HS-27A (cell line): ENCODE measurements around the gene FOXO3.
"Not testable (repeated sequence)": the region's sequence is repeated elsewhere in the genome, so short reads cannot be mapped to it uniquely, and the experiment has no call there.

ENCODE experiments used
- DNase-seq: peaks from one replicate; pipeline ENCODE4 v3.0.0-alpha.2; 2012; ENCODE audit warnings: low read depth, missing footprints

The FOXO3 gene

DNA sequence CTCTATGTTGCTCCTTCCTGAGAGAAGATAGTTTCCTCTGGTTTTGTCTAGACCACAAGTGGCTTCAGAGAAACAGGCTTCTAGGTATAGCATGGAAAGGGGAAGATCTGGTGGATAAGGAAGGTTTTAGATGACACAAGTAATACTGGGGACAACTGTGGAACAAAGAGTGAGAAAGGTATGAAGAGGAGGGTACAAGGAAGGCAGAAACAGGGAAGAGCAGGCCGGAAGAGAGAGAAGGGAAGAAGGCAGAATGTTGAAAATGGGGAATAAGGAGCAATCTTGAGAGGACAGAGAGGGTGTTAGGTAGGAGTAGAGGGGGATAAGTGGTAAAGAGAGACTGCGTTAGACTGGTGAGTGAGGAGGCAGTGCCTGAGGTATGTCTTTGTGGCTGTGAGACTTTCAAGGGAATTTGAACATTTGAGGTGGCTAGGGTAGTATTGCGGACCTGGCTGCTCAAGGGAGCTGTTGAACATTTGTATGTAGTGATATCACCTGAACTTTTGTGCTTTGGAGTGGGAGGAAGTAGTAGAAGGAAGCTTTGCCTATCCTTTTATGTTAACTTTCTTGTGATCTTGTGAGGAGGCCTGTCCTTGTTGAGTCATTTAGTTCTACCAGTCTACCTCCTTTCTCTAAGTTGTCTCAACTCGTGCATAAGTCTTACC, 69.5 kb downstream of the FOXO3 start:
- DNase-seq = no peak

DNA sequence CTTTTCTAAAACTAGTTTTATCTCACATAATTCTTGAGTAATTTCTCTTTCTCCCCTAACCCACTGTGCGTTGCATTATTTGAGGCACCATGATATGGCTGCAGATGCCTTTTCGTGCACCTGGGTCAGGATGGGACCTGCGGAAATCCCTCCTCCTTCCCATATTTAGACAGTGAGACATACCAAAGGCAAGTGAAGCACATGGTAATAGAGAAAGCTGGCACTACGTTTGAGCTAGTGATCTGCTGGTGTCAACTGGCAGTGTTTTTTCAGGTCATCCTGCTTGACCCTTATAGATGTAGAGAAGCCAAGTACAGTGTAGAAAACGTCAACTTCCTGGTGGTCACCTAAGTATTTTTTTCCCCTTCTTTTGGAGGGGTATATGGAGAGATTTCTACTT, 71.7 kb downstream of the FOXO3 start:
- no peak for DNase-seq

DNA sequence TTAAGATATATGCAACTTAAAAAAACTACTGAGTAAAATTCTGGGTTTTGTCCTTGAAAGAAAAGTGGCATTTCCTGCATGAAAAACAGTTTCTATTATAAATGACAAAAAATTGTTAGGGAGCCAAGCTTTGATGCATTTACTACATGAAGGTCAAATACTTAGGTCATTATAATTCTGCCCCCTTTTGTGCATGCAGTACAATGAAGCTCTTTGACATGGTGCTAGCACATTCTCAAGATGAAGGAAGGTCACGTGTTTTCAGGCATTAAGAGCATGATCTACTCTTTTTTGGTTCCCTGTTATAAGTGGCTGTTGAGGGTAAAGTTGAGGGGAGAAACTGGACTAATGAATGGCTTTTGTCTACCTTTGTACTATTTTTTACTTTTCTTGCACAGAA, 72.7 kb downstream of the FOXO3 start:
- DNase-seq = no peak

DNA sequence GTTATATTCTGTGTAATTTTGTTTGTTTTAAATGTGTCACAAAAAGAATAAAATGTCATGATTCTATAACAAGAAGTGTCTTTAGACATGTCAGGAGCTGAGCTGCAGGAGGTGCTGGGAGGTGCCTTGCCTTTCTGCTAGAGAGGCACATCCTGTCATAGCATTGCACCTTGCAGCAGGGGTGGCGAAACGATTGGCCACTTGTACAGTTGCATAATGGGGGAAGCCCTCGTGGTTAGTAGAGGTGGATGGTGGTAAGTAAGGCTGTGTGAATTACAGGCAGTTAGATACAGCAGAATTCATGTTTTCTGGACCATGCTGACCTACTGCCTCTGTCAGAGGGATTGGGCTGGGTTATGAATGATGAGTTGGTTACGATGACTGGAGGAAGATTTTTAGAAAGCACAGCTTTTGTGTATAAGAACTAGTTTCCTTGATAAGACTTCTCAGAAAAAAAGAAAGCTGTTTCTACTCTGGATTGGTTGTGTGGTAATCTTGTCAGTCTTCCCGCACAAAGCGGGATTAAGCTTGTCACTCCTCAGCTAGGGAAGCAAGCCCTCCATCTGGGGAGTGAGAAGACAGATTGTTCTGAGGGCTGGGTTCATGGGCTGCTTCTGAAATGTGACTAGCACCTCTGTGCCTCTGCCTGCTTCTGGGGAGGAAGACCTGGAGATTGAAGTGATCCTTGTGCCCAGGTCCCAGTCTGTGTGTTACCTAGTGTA, 74.9 kb downstream of the FOXO3 start:
- no peak for DNase-seq

DNA sequence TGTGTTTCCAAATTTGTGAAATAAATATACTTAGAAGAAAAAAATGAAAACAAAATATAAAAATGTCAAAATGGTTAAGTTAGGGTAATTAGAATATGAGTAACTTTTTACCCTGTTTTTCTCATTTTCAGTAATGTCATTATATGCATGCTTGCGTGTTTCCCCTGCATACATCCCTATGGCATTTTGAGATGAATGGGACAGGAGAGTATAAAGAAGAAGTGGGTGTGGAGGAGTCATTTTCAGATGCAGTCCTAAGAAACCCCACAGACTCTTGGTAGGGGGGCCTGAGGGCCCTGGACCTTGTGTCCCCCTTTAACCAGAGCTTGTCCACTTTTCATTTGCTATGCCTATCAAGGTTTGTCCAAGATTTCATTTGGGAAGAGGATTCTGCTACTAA, 77.2 kb downstream of the FOXO3 start:
- no peak for DNase-seq

DNA sequence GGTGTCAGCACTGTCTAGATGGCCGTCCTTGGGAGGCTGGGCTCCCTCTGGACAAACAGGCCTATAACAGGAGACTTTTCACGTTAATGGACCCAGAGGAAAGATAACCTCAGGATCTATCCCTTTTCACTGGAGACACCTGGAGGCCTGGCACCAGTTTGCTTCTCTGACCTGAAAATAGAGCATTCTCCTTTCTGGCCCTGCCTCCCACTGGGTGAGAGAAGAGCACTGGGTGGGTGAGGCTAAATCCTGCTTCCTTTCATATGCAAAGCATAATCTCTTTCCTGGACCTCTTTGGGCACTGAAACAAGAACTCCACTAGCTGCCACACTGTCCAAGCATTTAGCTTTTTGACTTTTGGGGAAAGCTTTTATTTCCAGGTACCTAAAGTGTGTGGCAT, 78.3 kb downstream of the FOXO3 start:
- DNase-seq = no peak

DNA sequence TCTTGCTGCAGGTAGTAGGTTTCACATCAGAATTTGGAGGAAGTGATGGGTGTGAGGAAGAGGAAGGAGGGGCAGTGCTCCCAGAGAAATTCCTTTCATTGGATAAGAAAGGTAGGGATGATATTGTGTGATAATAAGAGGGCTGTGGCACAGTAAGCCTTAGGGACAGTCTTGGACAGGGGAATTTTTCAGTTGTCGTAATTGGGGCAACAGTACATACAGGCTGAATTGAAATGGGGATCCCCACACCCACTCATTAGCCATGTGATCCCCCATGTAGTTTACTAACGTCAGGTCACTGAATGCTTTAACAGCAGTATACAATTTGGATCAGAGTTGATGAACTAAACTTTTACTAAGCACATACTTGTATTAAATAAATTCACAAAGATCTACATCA, 79.4 kb downstream of the FOXO3 start:
- no peak for DNase-seq

DNA sequence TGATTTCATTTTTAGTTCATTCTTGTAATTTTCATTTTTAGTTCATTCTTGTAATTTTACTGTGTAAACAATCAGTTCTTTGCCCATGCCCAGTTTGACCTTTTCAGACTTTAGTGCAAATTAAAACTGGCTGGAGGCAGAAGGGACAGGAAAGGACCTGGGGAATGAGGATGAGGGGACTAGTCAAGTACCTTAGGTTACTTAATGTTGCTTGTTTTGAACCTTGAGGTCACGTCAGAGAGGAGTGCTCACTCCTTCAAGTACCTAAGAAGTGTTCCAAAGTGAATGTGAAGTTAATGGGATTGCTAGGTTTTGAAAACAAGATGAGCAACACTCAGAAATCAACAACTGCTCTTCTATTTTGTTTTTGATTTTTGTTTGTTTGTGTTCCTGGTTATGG, 82.5 kb downstream of the FOXO3 start:
- DNase-seq = no peak

DNA sequence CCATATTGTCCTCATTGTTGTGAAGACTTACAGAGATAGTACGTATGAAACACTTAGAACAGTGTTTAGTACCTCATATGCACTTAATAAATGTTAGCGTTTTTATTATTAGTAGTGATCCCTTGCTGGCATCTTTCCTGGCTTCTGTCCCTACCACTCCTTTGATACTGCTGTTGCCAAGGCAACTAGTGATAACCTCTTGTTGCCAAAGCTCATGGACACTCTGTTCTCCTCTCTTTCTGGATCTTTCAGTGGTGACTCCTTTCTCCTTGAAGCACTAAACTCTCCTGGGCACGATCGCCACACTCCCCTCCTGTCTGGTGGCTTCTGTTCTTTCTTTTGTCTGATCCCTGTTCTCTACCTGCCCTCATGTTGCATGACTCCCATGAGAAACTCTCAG, 83.5 kb downstream of the FOXO3 start:
- DNase-seq = no peak

DNA sequence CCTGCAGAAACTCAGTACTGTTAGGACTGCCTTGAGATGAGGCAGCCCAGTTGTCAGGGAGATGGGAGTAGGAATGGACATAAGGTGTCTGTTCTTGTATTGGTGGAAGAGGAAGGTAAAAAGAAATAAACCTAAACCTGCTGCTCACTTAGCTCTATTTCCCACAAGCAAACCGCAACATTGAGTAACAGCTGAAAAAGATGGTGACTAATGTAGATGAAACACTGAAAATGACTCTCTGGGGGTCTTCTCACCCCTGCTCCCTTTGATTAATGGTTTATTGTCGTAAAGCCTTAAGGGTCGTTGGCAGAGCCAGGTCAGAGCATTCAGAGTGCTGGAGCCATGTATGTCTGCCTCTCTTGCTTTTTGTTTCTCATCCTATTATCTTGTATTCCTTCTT, 87.5 kb downstream of the FOXO3 start:
- no peak for DNase-seq

DNA sequence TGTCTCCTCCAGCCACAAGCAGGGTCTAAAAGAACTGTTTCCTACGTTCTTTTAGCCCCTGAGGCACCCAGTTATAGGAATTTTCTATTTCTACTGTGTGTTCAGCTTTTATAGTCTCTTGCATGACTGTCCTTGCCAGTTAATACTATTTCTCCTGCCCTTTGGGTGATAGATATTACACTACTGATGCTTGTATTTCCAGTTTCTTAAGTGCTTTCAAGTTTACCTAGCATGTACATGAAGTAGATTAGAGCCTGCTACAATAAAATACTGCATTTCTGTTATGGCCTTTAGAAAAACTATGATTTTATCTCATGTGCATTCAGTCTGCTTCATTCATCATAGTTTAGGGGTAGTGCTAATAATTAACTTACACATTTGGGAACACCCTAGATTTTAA, 89.6 kb downstream of the FOXO3 start:
- no peak for DNase-seq

DNA sequence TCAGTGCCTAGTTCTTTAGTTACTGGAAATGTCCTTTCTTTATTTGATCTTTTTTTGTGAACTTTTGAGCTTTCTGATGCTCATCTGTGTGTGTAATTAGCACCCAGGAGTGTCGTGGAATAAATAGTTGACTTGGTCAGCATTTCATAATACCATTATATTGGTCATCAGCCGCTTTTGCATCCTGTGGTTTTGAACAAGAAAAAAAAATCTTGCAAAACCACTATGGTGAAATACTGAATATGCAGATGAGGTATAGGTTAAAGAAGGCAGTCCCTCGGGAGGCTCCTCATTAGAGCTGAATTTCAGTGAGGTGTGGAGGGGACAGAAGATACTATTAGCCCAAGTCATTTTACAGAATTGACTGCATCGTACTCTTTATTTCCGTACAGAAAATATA, 90.1 kb downstream of the FOXO3 start:
- DNase-seq = no peak

DNA sequence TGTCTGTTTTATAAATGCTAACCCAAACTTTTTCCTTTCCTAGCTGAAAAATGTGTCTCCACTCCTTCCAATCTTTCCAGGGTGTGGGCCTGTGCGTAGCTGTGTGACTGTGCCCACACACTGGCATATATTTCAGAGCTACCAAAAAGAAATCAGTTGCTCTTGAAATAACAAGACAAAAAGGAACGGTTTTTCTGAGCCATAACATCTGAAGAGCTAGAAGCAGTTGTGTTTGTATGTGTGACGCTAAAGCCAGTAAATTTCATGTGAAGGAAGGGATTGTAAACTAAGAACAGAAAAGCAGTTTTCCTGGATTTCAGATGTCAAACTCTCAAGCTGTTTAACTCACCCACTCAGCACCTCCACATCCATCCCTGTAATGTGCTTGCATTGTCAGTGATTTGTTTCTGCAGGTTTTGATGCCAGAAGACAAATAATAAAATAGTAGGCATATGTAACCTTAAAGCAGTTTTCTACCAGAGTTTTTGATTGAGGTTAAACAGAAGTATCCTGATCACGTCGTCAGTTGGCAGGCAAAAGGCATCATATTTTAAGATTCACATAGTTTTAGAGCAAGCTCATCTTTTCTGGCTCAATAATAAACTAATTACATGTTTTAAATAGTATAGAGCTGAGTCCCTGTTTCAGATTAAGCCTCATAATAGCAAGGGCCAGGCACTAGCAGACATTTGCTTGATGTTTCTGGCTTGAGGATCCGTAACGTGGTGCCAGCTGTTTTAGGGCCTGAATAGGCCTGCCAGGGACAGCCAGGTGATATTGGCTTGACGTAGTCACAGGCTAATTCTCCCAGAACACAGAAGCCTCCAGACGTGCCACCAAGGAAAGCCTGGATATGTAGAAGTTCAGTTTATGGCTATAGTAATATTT, 90.9 kb downstream of the FOXO3 start:
- DNase-seq = peak; percentile 31

DNA sequence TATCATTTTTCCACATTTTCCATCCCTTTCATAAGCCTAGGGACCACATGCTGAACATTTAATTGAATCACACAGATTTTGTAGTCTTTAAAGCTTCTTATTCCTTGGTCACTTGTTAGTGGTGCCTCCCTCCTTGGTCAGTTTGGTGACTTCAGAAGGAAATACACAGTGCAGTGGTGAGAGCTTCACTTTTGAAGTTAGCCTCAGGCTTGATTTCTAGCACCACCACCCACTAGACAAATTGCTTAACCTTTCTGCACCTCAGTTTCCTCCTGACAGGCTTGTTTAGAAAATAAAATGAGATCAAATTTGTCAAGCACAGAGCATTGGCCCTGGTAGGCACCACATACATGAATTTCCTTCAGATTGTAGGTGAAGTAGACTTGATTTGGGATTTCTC, 91.7 kb downstream of the FOXO3 start:
- no peak for DNase-seq

DNA sequence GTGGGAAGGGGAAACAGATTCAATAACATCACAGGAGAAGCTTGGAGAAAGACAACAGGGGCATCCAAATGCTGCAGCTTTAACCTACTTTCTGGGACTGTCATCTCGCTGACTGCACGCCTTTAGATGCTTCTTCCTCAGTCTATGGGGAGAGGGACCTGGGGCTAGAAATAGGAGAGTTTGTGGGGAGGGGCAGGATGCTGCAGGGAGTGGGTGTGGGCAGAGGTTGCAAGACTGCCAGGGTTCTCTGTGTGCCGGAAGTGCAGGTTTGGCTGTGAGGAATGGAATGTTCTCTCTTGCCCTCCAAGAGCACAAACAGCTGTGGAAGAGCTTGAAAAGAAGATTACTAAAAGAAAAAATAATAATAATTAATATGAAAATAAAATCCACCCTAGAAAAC, 93.2 kb downstream of the FOXO3 start:
- no peak for DNase-seq

DNA sequence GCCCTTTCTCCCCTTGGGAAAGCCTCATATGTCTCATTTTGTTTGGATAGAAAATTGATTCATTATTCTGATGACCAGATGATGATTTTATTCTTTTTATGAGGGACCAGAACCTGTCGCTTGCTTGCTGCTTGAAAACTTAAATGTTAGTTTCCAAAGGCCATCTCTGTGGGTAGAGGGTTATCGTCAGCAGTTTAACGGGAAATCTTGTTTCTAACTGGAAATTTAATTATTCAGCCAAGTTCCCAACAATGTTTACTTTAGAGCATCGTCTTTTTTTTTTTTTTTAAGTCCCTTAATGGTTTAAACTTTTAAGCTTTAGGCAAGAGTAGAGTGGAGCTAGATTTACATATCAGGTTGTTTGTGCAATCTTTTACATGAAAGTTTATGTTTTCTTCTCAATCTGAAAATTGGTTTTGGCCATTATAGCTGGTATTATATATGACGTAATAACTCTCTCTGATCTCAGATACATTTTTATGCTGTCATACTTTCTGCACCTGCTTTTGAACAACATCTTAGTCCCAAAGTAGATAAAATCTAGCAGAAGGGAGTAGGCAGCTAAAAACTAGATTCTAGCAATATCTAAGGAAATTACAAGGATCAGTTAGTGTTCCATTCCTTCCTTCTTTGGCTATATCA, 93.9 kb downstream of the FOXO3 start:
- DNase-seq = no peak

DNA sequence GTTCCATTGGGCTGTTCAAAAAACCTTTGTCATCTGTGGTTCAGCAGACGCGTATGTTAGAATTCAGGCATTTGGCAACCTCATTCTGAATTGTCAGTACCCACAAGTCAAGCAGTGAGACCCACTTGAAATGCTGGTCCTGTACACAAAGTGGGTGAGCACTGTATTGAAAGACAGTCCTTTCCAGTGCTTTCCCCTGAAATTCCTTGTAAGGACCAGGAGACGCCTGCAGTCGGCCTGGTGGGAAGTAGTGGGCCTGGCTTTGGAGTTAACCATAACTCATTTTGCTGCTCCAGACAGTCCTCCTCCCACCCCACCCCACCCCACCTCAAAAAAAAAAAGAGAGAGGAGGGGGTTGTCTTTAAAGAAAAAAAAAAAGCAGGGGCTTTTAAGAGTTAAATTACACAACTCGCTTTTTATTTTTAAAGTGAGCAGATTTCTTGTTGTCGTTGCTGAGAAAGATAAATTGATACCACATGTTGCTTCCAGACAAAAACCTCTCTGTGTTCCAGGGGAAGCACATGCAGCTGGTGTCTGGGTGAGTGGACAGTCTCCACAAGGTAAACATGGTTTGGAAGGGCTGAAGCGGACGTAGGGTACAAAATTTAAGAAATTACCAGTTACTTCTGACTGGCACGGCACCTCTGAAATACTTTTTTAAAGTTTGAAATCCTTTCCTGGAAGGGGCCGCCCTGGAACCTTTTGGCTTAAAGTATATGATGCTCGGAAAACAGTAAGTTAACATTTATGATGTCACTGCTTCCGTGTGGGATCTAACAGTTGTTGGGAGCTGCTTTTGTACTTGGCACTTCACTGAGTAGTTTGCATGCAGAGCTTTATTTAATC, 95.3 kb downstream of the FOXO3 start:
- DNase-seq = no peak

DNA sequence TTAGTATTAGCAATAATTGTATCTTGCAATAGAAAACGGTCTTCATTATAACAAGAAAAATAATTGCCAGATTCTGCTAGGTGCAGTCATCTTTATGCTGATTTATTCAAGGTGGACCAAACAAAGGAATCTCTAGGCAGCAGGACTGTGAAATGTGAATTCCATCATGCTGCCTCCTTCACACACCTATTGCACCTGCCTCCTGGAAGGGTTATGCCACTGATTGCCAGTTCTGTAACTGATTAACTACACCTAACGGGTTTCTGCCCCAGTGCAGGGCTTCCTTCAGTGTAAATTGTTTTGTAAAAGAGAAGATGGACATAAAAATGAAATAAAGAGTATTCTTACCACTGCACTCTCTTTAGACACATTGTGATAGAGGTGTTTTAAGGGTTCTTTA, 96.1 kb downstream of the FOXO3 start:
- DNase-seq = no peak

DNA sequence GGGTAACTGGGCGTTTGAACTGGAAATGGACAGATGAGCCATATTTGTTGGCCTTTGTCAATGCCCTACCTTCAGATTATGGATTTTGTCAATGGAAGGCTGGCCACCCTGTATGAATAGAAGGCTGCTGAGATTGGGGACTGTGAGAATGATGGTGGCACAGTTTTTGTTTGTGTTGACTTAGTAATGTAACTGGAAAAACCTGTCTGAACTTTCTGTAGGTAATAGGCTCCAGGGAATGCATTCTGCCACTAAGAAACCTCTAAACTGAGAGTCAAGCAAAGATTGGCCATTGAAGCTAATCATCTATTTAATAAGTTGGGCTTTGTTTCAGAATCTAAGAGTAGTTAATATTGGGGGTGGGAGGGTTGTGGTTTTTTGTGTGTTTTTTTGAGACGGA, 97.5 kb downstream of the FOXO3 start:
- no peak for DNase-seq

DNA sequence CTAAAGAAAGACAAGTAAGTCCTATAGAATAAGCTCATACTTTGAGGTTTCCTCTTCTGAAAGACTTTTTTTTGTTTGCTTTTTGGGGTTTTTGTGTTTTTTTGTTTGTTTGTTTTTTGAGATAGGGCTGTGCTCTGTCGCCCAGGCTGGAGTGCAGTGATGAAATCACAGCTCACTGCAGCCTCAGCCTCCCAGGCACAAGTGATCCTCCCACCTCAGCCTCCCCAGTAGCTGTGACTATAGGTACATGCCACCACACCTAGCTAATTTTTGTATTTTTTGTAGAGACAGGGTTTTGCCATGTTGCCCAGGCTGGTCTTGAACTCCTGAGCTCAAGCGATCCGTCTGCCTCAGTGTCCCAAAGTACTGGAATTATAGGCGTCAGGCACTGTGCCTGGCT, 98.1 kb downstream of the FOXO3 start:
- not testable (repeated sequence) for DNase-seq

DNA sequence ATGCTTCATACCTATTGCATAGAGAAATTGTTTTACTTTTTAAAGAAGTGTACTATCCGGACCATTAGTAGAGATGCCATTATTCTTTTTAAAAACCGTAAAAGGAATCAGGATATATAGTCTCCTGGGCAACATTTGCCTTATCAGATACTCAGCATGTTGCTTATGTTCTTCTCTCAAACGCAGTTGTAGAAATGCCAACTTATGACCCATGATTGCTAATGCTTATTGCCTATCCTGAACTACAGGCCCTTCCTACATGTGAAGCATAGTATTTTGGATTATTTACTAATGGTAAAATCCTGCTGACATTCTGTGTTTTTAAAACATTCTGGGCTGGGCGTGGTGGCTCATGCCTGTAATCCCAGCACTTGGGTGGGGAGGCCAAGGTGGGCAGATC, 99.5 kb downstream of the FOXO3 start:
- DNase-seq = no peak

DNA sequence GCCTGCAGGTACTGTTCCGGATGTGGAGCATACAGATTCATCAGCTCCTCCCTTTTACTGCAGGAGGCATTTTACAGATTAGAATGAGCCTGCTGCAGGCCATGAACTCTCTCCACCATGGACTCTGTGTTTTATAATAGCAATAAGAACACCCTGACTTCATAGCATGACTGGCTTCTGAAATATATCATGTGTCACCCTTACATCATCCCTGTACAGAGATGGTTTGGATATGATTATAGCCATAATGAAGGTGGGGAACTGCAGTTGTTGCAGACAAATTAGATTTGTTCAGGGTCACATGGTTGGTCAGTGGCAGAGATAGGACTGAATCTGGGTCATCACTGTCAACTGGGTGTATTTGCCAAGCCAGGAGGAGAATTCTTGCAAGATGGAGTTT, 100.7 kb downstream of the FOXO3 start:
- no peak for DNase-seq
